ENCODE data around the gene CDON.
A peak's percentile ranks its signal among the peaks of the same experiment; 100 is the strongest.

The CDON gene

GRCh38 chr11:126082251-126083109 lies 19.8 kb upstream of the CDON start:
- no peak for DNase-seq

- no peak for DNase-seq
These were observed 19.2 kb upstream of the CDON start for GRCh38 chr11:126081915-126082250.

GRCh38 chr11:126080161-126080941 lies 17.7 kb upstream of the CDON start:
- peak in 2 of 3 experiments; percentile 40 to 48 for DNase-seq

- peak in 2 of 3 experiments; percentile 40 to 45 for DNase-seq
These were observed 17.0 kb upstream of the CDON start for GRCh38 chr11:126079621-126080124.

- DNase-seq: no peak
These were observed 14.0 kb upstream of the CDON start for GRCh38 chr11:126076641-126077040.

- DNase-seq: no peak
These were observed 10.3 kb upstream of the CDON start for GRCh38 chr11:126072801-126073594.

GRCh38 chr11:126072141-126072741 lies 9.6 kb upstream of the CDON start:
- DNase-seq: peak in 2 of 3 experiments; percentile 11 to 70

- DNase-seq: no peak
These were observed 814 bp upstream of the CDON start for GRCh38 chr11:126063507-126063852.

- peak; percentile 58 to 85 (median 79) for DNase-seq
These were observed 673 bp downstream of the CDON start for GRCh38 chr11:126061707-126062678.

- DNase-seq: peak in 2 of 3 experiments; percentile 56 to 71
These were observed 1.9 kb downstream of the CDON start for GRCh38 chr11:126060757-126061171.

GRCh38 chr11:126059238-126059781 lies 3.4 kb downstream of the CDON start:
- peak in 1 of 3 experiments; percentile 21 for DNase-seq

- DNase-seq: no peak
These were observed 4.4 kb downstream of the CDON start for GRCh38 chr11:126058105-126058874.

- DNase-seq: no peak
These were observed 7.8 kb downstream of the CDON start for GRCh38 chr11:126054882-126055281.

- no peak for DNase-seq
These were observed 8.3 kb downstream of the CDON start for GRCh38 chr11:126054408-126054807.

GRCh38 chr11:126053415-126054286 lies 9.0 kb downstream of the CDON start:
- DNase-seq: no peak

GRCh38 chr11:126051117-126051516 lies 11.5 kb downstream of the CDON start:
- no peak for DNase-seq

GRCh38 chr11:126049159-126049558 lies 13.5 kb downstream of the CDON start:
- no peak for DNase-seq

- no peak for DNase-seq
These were observed 14.5 kb downstream of the CDON start for GRCh38 chr11:126048197-126048596.

- no peak for DNase-seq
These were observed 16.0 kb downstream of the CDON start for GRCh38 chr11:126046570-126047195.
